ENCODE measurements around the gene NRXN2.

NRXN2 gene

GRCh38 chr11:64695548-64695947, 27.4 kb downstream of the NRXN2 start:
- DNase-seq, result no peak

- DNase-seq, result peak; percentile 63
Observed at GRCh38 chr11:64694821-64695365, 28.1 kb downstream of the NRXN2 start.

- DNase-seq, result no peak
Observed at GRCh38 chr11:64694026-64694755, 28.8 kb downstream of the NRXN2 start.

GRCh38 chr11:64692764-64693331, 30.1 kb downstream of the NRXN2 start:
- DNase-seq, result no peak

- no peak for DNase-seq
Observed at GRCh38 chr11:64691543-64691942, 31.5 kb downstream of the NRXN2 start.

- DNase-seq, result no peak
Observed at GRCh38 chr11:64690235-64690634, 32.8 kb downstream of the NRXN2 start.

GRCh38 chr11:64688534-64688982, 34.4 kb downstream of the NRXN2 start:
- DNase-seq, result peak; percentile 85

GRCh38 chr11:64687643-64688533, 35.1 kb downstream of the NRXN2 start:
- no peak for DNase-seq

- DNase-seq, result no peak
Observed at GRCh38 chr11:64687204-64687603, 35.8 kb downstream of the NRXN2 start.

- no peak for DNase-seq
Observed at GRCh38 chr11:64686466-64687170, 36.4 kb downstream of the NRXN2 start.

GRCh38 chr11:64685536-64685935, 37.5 kb downstream of the NRXN2 start:
- no peak for DNase-seq

GRCh38 chr11:64684357-64684756, 38.6 kb downstream of the NRXN2 start:
- no peak for DNase-seq

- no peak for DNase-seq
Observed at GRCh38 chr11:64681171-64681570, 41.8 kb downstream of the NRXN2 start.

GRCh38 chr11:64679846-64680245, 43.2 kb downstream of the NRXN2 start:
- no peak for DNase-seq

- DNase-seq, result no peak
Observed at GRCh38 chr11:64677441-64678023, 45.5 kb downstream of the NRXN2 start.

- no peak for DNase-seq
Observed at GRCh38 chr11:64676261-64676615, 46.8 kb downstream of the NRXN2 start.

GRCh38 chr11:64675450-64676260, 47.3 kb downstream of the NRXN2 start:
- no peak for DNase-seq

- no peak for DNase-seq
Observed at GRCh38 chr11:64674774-64675173, 48.2 kb downstream of the NRXN2 start.

GRCh38 chr11:64673279-64673678, 49.7 kb downstream of the NRXN2 start:
- DNase-seq, result no peak

- no peak for DNase-seq
Observed at GRCh38 chr11:64672875-64673274, 50.1 kb downstream of the NRXN2 start.

GRCh38 chr11:64670975-64671374, 52.0 kb downstream of the NRXN2 start:
- DNase-seq, result no peak
